RPMI8226 (cell line): Measurements from ENCODE around the gene LRSAM1.
A peak's percentile ranks its signal among the peaks of the same experiment; 100 is the strongest.

Source experiments
- DNase-seq: peaks from one replicate; pipeline ENCODE4 v3.0.0-alpha.2; 2015

LRSAM1 gene

DNA sequence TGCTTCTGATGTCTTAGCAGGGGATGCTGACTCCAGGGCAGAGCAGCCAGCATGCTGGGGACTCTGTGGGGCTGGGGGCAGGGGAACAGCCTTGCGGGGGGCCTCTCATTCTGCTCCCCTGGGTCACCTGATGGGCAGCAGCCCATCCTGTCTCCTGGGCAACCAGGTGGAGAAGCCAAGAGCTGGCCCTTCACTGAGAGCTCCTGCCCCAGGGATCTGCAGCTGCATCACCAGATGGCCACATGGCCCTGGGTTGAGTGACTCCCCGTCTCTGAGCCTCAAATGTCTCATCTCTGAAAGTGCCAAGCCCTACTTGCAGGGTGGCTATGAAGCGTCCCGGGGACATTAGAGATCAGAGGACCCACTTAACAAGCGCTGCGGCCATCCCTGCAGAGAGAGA lies 49.1 kb downstream of the LRSAM1 start:
- no peak for DNase-seq

DNA sequence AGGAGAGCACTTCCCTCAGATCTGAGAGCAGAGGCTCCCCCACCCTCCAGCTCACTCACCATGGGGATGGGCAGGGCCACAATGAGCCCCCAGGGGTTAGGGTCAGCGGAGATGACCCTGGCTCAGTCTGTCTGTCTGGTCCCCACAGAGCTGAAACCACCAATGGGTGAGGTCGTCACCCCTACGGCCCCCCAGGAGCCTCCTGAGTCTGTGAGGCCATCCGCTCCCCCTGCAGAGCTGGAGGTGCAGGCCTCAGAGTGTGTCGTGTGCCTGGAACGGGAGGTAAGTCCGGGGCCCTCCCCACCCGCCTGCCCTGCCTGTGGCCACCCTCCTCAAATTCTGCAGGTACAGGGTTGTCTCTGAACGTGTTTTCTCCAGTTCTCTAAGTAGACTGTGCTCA lies 49.6 kb downstream of the LRSAM1 start:
- no peak for DNase-seq

DNA sequence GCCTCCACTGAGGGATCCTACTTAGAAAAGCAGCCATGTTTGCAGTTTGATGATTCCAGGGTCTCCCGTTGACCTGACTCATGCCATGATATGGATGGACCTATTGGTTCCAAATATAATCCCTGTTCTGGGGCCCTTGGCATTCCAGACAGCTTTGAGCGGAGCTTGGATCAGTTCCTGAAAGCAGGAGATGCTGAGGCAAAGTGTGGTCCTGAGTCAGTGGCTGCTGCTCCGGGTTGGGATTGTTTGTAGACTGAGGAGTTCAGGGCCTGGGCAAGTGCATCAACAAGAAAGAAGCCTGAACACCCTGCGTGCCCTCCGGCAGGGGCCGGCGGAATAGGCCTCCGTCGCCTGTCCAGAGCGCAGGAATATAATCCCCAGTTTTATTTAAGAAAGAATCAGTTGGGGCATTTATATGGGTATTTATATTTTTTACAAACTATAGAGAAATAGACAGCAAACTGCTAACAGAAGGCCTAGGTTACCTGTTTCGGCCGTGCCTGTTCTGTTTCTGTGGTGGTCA lies 50.6 kb downstream of the LRSAM1 start:
- DNase-seq: no peak

DNA sequence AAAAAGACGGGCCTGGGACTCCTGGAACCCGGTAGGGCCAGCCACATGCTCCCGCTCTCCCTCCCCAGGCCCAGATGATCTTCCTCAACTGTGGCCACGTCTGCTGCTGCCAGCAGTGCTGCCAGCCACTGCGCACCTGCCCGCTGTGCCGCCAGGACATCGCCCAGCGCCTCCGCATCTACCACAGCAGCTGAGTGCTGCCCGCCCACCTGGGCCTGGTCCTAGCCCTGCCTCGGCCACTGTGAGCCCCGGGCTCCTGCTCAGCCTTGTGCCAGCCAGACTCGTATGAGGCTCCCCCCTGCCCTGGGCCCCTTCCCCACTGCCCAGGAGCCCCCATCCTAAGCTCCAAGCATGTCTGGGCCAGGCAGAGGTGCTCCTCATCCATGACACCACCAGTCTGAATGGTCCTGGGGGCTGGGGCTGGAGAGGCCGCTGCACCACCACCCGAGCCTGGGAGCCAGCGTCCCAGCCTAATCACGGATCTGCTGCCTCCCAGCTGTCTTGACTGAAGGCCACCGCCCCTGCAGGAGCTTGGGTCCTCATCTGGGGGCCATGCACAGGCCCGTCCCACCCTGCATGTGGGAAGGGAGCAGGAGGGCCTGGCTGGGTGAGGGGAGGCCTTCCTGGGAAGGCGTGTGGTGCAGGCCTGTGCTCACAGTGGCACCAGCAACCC lies 51.5 kb downstream of the LRSAM1 start:
- no peak for DNase-seq

DNA sequence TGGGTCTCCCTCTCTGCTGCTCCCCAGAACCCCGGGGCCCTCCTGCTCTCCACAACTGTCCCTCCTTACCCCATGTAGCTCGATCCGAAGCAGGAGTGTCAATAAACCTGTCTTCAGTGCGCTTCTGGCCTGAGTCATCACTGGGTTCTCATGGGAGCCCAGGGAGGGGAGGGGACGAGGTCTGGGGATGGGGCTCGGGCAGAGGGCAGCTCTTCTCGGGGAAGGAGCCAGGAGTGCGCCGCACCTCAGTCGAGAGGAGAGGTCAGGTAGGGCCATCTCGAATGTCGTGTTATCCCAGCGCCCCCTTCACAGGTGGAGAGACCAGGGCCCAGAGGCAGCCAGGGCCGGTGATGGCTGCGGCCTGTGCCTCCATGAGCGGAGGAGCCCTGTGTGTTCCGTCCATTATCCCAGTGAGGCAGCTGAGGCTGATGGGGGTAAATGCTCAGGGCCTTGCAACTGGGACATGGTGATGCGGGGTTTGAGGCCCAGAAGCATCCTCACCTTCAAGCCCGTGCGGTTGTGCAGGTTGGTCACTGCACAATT lies 52.1 kb downstream of the LRSAM1 start:
- no peak for DNase-seq

DNA sequence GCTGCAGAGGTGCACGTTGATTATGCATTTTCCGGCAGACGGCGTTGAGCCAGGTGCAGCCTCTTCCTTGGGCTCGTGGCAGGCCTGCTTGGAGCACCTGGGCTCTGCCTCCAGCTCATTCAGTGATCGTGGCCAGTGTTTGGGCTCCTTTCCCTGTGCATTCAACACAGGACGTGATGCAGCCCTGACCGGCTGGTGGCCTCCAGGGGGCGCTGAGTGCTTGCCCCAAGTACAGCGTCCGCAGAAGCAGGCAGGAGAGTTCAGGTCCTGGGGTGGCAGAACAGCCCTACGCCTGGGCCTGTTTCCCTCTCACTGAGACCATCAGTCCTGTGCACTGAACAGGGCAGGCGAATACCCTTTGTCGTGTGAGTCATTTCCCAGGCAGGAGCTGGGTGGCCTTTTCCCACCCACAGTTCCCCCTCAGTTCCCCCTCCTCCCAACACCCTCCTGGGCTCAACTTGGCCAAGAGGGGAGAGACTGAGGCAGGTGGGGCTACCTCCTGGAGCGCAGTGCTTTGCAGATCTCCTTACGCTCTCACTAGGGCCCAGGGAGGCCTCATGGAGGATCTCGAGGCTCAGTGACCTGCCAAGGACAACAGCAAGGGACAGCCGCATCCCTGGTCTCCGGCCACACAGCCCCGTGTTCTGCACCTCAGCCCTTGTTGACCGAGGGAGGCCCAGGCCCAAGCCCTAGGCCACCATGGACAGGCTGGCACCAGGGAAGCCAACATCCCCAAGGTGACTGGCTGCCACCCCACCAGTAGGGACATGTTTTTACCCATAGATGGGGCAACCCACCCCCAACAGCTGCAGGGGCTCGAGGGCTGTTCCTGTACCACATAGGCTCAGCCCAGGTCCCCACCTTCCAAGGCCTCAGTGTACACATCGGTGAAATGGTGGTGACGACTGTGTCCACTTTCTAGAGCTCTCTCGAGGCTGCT lies 52.9 kb downstream of the LRSAM1 start:
- peak; percentile 88 for DNase-seq

DNA sequence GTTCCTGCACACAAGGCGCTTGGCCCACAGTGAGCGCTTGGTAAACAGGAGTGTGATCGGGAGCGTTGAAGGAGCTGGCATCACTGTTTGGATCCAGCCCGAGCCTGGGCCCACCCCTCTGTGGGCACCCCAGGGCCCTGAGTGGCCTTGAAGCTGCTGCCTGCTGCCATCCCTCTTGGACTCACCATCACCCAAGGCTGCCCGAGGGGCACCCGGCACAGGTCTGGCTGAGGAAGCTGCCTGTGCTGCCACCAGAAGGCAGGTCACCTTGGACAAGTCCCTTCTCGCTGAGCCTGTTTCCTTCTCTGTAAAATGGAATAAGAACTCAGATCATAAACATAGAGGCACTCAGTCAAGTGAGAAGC lies 53.6 kb downstream of the LRSAM1 start:
- no peak for DNase-seq

DNA sequence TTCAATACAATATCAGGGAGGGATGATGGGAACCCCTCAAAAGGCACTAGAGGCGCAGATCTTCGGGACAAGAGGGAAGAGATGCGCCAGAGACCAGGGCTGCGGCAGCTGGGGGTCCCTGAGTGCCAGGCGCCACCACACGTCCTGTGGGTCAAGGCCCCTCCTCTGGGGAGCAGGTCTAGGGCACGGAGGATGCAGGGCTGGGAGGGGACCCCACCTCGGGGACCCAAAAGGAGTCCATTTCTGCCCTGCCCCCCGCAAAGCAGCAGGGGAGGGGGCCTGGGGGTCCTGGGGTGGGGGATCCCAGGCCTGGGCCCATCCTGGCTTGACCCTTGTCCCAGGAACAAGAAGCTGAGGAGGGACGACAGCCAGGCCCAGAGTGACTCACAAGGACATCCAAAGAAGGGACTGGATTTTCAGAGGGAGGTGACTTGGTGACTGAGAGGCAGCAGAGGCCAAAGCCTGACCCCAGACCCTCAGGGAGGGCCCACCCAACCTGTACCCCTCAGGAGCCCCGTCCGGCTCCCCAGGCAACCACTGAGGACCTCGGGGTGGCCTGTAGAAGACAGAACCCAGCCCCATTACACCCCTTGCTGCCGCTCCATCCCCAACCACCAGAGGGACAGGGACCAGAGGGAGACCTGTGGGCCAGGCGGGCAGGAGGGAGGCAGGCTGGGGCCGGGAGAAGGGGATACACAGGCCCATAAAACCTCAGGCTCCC lies 54.2 kb downstream of the LRSAM1 start:
- DNase-seq: peak; percentile 59

DNA sequence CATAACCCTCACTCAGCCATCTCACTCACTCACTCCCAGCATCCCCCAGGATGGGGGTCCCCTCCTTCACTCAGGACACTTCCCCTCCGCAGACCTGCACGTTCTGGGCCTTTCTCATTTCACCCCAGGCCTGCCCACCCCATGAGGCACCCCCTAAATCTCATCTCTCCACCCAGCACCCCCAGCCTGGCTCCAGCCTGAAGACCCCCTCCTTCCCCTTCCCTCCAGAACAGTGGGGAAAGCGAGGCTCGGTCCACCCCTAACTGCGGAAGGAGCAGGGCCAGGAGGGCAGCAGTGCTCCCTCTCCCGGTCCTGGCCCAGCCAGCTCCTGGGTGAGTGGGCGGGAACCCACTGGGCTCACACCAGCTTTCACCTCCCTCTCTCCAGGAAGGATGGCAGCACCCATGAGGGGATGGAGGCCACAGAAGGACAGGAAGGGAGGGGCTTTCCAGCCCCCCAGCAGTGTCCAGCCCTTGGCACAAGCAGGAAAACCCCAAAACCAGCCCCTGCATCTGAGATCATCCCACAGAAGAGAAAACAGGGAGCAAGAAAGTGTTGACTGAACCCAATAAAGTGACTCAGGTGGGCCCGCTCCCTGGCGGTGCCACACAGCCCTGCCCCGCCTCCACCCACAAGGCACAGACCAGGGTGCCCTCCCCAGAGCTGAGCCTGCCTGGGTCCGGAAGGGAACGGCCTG lies 55.0 kb downstream of the LRSAM1 start:
- no peak for DNase-seq

DNA sequence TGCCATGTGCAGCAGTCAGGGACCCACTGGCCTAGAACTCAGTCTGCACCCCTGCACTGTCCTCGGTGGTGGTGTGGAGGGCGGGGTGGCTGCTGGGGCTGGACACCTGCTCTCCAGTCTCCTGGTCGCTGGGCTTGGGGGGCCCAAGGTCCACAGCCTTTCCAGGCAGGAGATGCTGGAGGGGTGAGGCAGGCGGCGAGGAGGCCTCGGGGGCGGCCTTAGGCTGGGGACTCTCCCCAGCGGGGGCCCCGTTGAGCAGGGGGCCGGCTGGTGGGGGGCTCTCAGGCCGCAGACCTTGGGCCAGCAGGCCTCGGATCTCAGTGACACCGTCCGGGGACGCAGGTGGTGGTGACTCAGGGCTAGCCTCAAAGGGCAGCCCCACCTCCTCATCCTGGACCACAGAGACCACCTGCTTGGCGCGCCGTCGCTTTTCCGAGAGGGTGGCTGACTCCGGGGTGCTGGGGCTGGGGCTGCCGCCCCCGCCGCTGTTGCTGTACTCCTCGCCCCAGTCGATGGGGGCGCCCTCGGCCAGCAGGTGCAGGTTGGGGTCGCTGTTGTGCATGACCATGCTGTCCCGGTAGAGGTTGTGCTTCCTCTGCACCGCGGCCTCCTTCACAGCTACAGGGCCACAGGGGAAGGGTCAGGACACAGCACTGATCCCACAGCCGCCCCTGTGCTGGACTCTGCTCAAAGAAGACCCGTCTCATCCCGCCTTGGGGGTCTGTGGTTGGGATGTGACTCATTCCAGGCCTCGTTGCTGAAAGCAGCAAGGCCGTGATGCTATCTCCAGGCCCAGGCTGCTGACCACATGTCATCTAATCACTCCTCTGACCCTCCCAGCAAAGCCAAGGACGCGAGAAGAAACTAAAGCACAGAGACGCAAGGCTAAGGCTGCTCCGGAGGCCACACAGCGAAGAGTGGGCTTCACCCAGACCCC lies 55.8 kb downstream of the LRSAM1 start:
- DNase-seq: no peak

DNA sequence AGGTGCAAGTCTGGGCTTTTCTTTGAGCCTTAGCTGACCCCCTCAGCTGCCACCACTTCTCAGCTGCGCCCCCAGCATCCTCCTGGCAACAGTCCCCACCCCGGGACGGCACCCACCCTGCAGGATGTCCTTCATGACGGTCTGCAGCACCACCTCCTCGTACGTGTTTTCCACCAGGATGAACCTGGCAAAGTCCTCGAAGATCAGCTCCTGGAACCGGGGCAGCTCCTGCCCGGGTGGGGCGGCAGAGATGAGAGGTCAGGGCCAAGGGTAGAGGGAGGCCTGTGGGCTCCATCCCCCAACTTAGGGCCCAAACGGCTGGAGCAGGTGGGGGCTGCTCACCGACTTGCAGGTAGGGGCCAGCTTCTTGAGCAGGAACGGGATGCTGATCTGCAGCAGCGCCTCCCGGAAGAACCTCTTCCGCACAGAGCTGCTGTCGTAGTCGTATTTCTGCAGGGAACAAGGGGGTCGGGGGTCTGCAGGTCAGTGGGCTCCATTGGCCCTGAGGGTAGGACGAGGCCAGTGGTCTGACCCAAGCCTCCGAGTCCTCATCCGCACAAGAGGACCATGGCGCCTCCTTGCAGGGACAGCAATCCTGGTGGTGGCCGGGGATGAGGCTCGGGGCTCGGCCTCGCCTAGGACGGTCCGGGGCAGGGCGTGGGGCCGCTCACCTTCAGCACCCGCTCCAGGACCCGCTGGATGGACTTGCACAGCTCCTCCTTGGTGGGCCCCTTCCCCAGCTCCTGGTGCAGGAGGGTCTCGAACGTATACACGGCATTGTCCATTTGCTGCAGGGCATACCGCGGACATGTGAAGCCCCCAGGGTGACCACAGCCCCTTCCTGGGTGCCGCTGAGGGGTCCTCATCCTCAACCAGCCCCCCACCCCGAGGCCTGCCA lies 56.7 kb downstream of the LRSAM1 start:
- DNase-seq: no peak

DNA sequence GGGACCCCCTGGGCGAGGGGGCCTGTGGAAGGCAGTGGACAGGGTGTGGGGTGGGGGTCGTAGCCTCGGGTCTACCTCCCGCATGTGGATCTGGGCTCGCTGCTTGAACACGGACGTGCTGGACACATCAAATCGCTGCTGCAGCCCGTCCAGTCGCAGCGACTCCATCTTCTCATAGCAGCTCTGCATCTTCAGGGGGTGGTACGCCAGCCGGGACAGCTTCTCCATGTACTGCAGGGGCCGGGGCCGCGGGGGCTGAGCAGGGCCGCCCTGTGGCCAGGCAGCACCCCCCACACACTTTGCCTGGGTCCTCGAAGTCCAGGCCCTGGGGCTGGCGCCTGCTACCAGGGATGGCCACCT lies 57.6 kb downstream of the LRSAM1 start:
- DNase-seq: no peak

DNA sequence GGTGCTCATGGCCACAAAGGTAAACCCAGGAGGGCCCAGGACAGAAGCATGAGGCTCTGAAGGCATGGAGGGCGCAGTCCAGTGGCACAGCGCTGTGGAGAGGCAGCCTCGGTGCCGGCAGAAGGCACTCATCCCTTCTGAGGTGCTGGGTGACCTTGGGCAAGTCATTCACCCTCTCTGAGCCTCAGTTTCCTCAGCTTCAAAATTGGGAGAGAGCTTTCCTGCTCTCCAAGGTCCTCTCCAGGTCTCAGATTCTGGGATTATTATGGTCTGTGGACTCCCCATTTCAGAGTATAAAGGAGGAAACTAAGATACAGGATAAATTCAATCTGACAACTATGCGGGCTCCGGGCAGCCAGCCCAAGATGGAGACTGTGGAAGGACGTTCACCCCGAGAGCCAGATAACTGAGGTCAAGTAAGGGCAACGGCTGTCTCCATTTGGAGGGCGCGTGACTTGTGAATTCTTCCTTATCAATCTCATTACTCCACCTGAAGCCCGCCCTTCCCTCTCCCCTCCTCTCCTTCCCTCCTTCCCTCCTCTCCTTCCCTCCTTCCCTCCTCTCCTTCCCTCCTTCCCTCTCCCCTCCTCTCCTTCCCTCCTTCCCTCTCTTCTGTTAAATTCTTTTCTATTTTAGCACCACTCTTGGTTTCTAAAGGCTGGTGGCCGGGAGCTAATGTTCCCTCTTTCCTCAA lies 58.1 kb downstream of the LRSAM1 start:
- DNase-seq: no peak

DNA sequence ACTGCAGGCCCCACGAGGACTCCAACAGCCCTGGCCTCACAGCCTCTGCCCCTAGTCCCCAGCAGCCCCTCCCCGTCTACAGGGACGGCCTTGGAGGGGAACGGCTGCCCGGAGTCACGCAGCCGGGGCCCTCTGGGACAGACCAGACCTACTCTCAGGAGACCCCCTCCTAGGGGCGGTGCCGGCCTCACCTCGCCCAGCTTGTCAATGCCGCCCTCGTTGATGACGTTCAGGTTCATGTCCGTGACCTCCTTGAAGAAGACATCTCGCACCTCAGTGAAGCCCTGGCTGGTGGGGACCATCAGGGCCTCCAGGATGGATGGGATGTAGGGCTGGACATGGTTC lies 58.6 kb downstream of the LRSAM1 start:
- DNase-seq: no peak

DNA sequence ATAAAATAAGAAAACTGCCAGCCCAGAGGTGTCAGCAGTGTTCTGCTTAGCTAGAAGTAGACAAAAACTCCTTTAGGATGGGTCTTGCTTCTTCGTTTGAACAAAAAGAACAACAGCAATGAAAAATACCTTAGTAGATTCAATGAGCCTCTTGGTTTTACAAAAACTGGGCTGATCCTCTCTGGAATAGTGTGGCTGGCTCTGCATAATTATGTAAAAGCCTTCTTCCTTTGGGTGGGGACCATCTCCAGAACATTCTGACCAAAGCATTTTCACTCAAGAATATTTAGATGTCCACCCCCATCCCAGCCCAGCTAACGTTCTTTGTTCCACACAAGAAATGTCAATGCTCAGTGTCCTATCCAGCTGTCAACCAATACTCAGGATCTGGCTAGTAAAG lies 63.2 kb downstream of the LRSAM1 start:
- no peak for DNase-seq

DNA sequence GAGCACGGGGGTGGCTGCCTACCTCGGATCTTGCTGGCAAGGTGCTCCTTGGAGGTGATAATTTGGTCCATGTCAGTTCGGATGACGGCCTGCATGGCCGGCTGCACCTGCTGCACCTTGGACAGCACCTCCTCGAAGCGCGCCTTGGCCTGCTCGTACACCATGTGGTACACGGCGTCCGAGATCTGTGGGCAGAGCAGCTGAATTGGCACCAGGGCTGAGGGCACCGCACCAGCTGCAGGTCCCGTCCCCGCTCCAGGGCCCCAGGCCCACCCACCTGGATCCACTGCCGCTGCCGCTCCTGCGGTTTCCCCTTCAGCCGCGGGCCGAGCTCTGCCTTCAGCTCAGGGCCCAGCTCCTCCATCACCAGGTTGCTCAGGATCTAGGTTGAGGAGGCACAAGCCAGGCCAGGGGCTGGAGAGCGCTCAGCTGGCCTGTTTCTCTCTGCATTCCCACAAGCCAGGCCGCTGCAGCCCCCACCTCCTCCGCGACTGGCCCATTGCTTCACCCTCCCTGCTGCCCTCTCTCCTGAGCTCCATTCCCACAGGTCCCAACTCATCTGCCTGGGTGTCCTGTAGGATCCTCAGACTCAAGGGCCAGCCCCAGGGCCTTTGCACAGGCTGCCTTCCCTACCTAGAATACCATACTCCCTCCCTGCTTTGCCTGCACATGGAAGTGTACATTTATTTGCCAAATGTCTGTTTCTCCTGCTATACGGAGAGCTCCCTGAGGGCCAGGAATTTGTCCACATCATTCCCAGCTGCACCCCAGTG lies 65.7 kb downstream of the LRSAM1 start:
- DNase-seq: no peak

DNA sequence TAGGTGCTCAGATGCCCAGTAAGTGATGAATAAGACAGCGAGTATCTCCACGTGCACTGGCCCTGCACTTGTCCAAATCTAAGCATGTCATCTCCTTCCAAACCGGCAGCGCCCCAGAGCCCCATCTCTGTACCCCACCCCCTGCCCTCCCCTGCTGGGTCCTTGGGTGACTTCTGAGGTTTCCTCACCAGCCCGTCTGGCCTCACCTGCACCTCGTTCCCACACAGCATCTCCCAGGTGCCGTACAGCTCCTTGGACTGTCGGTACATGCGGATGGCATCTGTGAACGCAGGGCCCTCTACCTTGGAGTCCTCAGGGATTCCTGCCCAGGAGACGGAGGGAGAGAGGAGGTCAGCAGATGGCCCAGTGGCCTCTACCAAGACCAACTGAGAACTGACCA lies 66.3 kb downstream of the LRSAM1 start:
- DNase-seq: no peak

DNA sequence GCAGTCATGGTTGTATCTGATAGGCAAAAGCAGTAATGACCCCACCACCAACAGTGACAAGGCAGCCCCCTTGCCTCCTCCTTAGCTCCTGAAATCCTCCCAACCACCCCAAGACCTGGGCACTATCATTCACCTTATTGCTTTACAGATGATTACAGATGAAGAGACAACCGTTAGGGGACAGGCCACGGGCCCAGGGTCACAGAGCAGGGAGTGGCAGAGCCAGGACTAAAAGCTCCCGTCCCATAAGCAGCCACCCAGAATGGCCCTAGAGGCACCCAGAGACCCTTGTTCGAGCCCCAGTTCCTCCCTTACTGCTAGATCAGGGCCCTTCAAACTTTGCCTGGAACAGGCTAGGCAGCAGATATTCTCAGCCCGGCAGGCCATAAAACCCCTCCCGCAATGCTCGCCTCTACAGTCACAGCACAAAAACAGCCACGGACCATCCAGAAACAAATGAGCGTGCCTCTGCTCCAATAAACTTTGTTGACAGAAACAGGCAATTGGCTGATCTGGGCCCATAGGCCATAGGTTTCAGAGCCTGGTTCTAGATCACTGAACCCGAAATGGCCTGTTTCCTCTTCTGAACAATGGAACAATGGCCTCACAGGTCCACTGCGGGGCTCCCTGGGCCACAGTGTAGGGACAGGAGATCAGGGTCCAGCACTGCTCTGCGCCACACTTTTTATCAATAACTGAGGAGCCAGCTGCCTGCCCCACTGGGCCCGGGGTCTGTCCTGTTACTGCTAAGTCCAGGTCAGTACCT lies 67.0 kb downstream of the LRSAM1 start:
- no peak for DNase-seq
